ENCODE results near the gene NAT10. TPM values are rescaled to one million over a fixed set of nuclear protein-coding genes. Genes with fewer than 3 reads are reported as not detected.
"Not testable (repeated sequence)": the region's sequence is repeated elsewhere in the genome, so short reads cannot be mapped to it uniquely, and the experiment has no call there.

NAT10 gene
- total RNA-seq, 1 donor from 2014 or later = 34.4 TPM

- peak; percentile 8 for DNase-seq (ENCODE audit: low spot score)
- no peak overlapping the region for H3K4me3 Mint-ChIP-seq (ENCODE audit: unreplicated experiment)
- no peaks in the 10 kb centered on the region for H3K9me3 Mint-ChIP-seq (ENCODE audit: unreplicated experiment)
- no peak overlapping the region for H3K27ac Mint-ChIP-seq (ENCODE audit: unreplicated experiment)
- H3K27me3 Mint-ChIP-seq (ENCODE audit: unreplicated experiment) = peaks cover 3% of the 10 kb centered on the region
- H3K36me3 Mint-ChIP-seq (ENCODE audit: low read depth, unreplicated experiment) = peaks cover 13% of the 10 kb centered on the region
- peaks cover 13% of the 10 kb centered on the region for H3K4me1 Mint-ChIP-seq (ENCODE audit: unreplicated experiment)
- peak; percentile 32 for TF ChIP-seq CTCF (IDR thresholded peaks at IDR 0.05; ENCODE audit: unreplicated experiment)
These were observed 39.8 kb upstream of the NAT10 start for GRCh38 chr11:34065505-34066203.

GRCh38 chr11:34066766-34067165, 38.7 kb upstream of the NAT10 start:
- Mint-ChIP-seq H3K27ac (ENCODE audit: unreplicated experiment) (peak overlapping the region; percentile 30), H3K36me3 (ENCODE audit: low read depth, unreplicated experiment) (peaks cover 13% of the 10 kb centered on the region), H3K4me1 (ENCODE audit: unreplicated experiment) (peaks cover 13% of the 10 kb centered on the region)
- not testable (repeated sequence) for H3K9me3 Mint-ChIP-seq (ENCODE audit: unreplicated experiment); DNase-seq (ENCODE audit: low spot score); H3K27me3 Mint-ChIP-seq (ENCODE audit: unreplicated experiment); H3K4me3 Mint-ChIP-seq (ENCODE audit: unreplicated experiment)

- Mint-ChIP-seq H3K27ac (ENCODE audit: unreplicated experiment) (no peak overlapping the region), H3K4me1 (ENCODE audit: unreplicated experiment) (peaks cover 10% of the 10 kb centered on the region), H3K9me3 (ENCODE audit: unreplicated experiment) (no peaks in the 10 kb centered on the region), H3K36me3 (ENCODE audit: low read depth, unreplicated experiment) (peaks cover 9% of the 10 kb centered on the region), H3K27me3 (ENCODE audit: unreplicated experiment) (peaks cover 3% of the 10 kb centered on the region), H3K4me3 (ENCODE audit: unreplicated experiment) (no peak overlapping the region)
- no peak for DNase-seq (ENCODE audit: low spot score)
- TF ChIP-seq CTCF (IDR thresholded peaks at IDR 0.05; ENCODE audit: unreplicated experiment) = no peak
These were observed 37.9 kb upstream of the NAT10 start for GRCh38 chr11:34067383-34068065.

GRCh38 chr11:34068111-34068510, 37.3 kb upstream of the NAT10 start:
- peaks cover 8% of the 10 kb centered on the region for H3K36me3 Mint-ChIP-seq (ENCODE audit: low read depth, unreplicated experiment)
- H3K4me3 Mint-ChIP-seq (ENCODE audit: unreplicated experiment) = no peak overlapping the region
- H3K4me1 Mint-ChIP-seq (ENCODE audit: unreplicated experiment) = peaks cover 8% of the 10 kb centered on the region
- H3K27me3 Mint-ChIP-seq (ENCODE audit: unreplicated experiment) = peaks cover 3% of the 10 kb centered on the region
- no peak for TF ChIP-seq CTCF (IDR thresholded peaks at IDR 0.05; ENCODE audit: unreplicated experiment)
- no peaks in the 10 kb centered on the region for H3K9me3 Mint-ChIP-seq (ENCODE audit: unreplicated experiment)
- no peak overlapping the region for H3K27ac Mint-ChIP-seq (ENCODE audit: unreplicated experiment)
- DNase-seq (ENCODE audit: low spot score) = no peak

GRCh38 chr11:34071306-34071705, 34.1 kb upstream of the NAT10 start:
- peaks cover 22% of the 10 kb centered on the region for H3K36me3 Mint-ChIP-seq (ENCODE audit: low read depth, unreplicated experiment)
- H3K27ac Mint-ChIP-seq (ENCODE audit: unreplicated experiment); H3K4me3 Mint-ChIP-seq (ENCODE audit: unreplicated experiment); DNase-seq (ENCODE audit: low spot score); H3K9me3 Mint-ChIP-seq (ENCODE audit: unreplicated experiment); H3K27me3 Mint-ChIP-seq (ENCODE audit: unreplicated experiment): not testable (repeated sequence)
- peaks cover 13% of the 10 kb centered on the region for H3K4me1 Mint-ChIP-seq (ENCODE audit: unreplicated experiment)

GRCh38 chr11:34072041-34072440, 33.4 kb upstream of the NAT10 start:
- H3K4me3 Mint-ChIP-seq (ENCODE audit: unreplicated experiment) = no peak overlapping the region
- peaks cover 1% of the 10 kb centered on the region for H3K27me3 Mint-ChIP-seq (ENCODE audit: unreplicated experiment)
- no peaks in the 10 kb centered on the region for H3K9me3 Mint-ChIP-seq (ENCODE audit: unreplicated experiment)
- peaks cover 23% of the 10 kb centered on the region for H3K36me3 Mint-ChIP-seq (ENCODE audit: low read depth, unreplicated experiment)
- TF ChIP-seq CTCF (IDR thresholded peaks at IDR 0.05; ENCODE audit: unreplicated experiment) = no peak
- DNase-seq (ENCODE audit: low spot score) = no peak
- peaks cover 13% of the 10 kb centered on the region for H3K4me1 Mint-ChIP-seq (ENCODE audit: unreplicated experiment)
- no peak overlapping the region for H3K27ac Mint-ChIP-seq (ENCODE audit: unreplicated experiment)
